Endothelial cell (in vitro differentiated cells): ENCODE results near the gene GPR173. TPM values are rescaled to one million over a fixed set of nuclear protein-coding genes. Genes with fewer than 3 reads are reported as not detected.

Experiments used
- DNase-seq: peaks from one replicate; pipeline ENCODE4 v3.0.0; 2021; ENCODE audit warnings: low spot score
- H3K27ac Mint-ChIP-seq: one replicate; pipeline ENCODE4 v1.8.0; 2021; ENCODE audit warnings: mixed read lengths, inconsistent platforms; ENCODE audit not compliant: unreplicated experiment
- H3K27me3 Mint-ChIP-seq: one replicate; pipeline ENCODE4 v1.8.0; 2021; ENCODE audit warnings: mild to moderate bottlenecking, moderate library complexity, mixed read lengths, inconsistent platforms; ENCODE audit not compliant: unreplicated experiment
- H3K36me3 Mint-ChIP-seq: one replicate; pipeline ENCODE4 v1.8.0; 2021; ENCODE audit warnings: mild to moderate bottlenecking, low read depth, mixed read lengths, inconsistent platforms; ENCODE audit not compliant: unreplicated experiment
- H3K4me1 Mint-ChIP-seq: one replicate; pipeline ENCODE4 v1.8.0; 2021; ENCODE audit warnings: mild to moderate bottlenecking, mixed read lengths, inconsistent platforms; ENCODE audit not compliant: unreplicated experiment
- H3K4me3 Mint-ChIP-seq: one replicate; pipeline ENCODE4 v1.8.0; 2021; ENCODE audit warnings: mild to moderate bottlenecking, mixed read lengths, inconsistent platforms; ENCODE audit not compliant: unreplicated experiment
- H3K9me3 Mint-ChIP-seq: one replicate; pipeline ENCODE4 v1.8.0; 2021; ENCODE audit warnings: mixed read lengths, inconsistent platforms; ENCODE audit not compliant: unreplicated experiment
- CTCF ChIP-seq: fragments of 200-600 bp; sonication (generic); IDR thresholded peaks from one replicate; pipeline ENCODE4 v1.5.0; 2021; ENCODE audit warnings: antibody characterized with exemption; ENCODE audit not compliant: unreplicated experiment
- total RNA-seq: library from RNA; stranded (reverse); fragmentation: NEBNext Ultra II Directional; extraction: Animal tissue kit (Norgen Biotek cat#: 25700); gene quantifications from one replicate; pipeline ENCODE4 v1.2.1, GENCODE V29; 2021; ENCODE audit not compliant: unreplicated experiment

The GPR173 gene
- total RNA-seq, 1 donor from 2014 or later = 9.4 TPM

- H3K4me3 Mint-ChIP-seq = no peak overlapping the region
- H3K27me3 Mint-ChIP-seq = no peaks in the 10 kb centered on the region
- TF ChIP-seq CTCF = no peak
- no peaks in the 10 kb centered on the region for H3K9me3 Mint-ChIP-seq
- peaks cover 4% of the 10 kb centered on the region for H3K36me3 Mint-ChIP-seq
- H3K27ac Mint-ChIP-seq = no peak overlapping the region
- no peak for DNase-seq
- no peaks in the 10 kb centered on the region for H3K4me1 Mint-ChIP-seq
Measured at GRCh38 chrX:53018627-53019026, 30.0 kb upstream of the GPR173 start.

GRCh38 chrX:53022381-53022780 is 26.2 kb upstream of the GPR173 start:
- H3K4me1 Mint-ChIP-seq = no peaks in the 10 kb centered on the region
- H3K27ac Mint-ChIP-seq = no peak overlapping the region
- no peak overlapping the region for H3K4me3 Mint-ChIP-seq
- H3K36me3 Mint-ChIP-seq = no peaks in the 10 kb centered on the region
- DNase-seq = no peak
- H3K9me3 Mint-ChIP-seq = no peaks in the 10 kb centered on the region
- no peaks in the 10 kb centered on the region for H3K27me3 Mint-ChIP-seq
- no peak for TF ChIP-seq CTCF

GRCh38 chrX:53028678-53029077 is 19.9 kb upstream of the GPR173 start:
- H3K36me3 Mint-ChIP-seq = no peaks in the 10 kb centered on the region
- H3K27ac Mint-ChIP-seq = no peak overlapping the region
- no peak for DNase-seq
- H3K4me3 Mint-ChIP-seq = no peak overlapping the region
- no peaks in the 10 kb centered on the region for H3K9me3 Mint-ChIP-seq
- H3K27me3 Mint-ChIP-seq = no peaks in the 10 kb centered on the region
- no peaks in the 10 kb centered on the region for H3K4me1 Mint-ChIP-seq
- TF ChIP-seq CTCF = no peak

GRCh38 chrX:53031380-53031779 is 17.2 kb upstream of the GPR173 start:
- Mint-ChIP-seq H3K27me3 (no peaks in the 10 kb centered on the region), H3K4me1 (no peaks in the 10 kb centered on the region), H3K27ac (no peak overlapping the region), H3K9me3 (no peaks in the 10 kb centered on the region), H3K36me3 (no peaks in the 10 kb centered on the region), H3K4me3 (no peak overlapping the region)
- TF ChIP-seq CTCF = no peak
- no peak for DNase-seq

- no peak for DNase-seq
- no peak for TF ChIP-seq CTCF
- H3K27ac Mint-ChIP-seq = no peak overlapping the region
- no peaks in the 10 kb centered on the region for H3K4me1 Mint-ChIP-seq
- no peaks in the 10 kb centered on the region for H3K9me3 Mint-ChIP-seq
- no peak overlapping the region for H3K4me3 Mint-ChIP-seq
- peaks cover 2% of the 10 kb centered on the region for H3K27me3 Mint-ChIP-seq
- no peaks in the 10 kb centered on the region for H3K36me3 Mint-ChIP-seq
Measured at GRCh38 chrX:53036149-53036548, 12.4 kb upstream of the GPR173 start.
